GM10847 (cell line): ENCODE data around the gene GNB1.

Experiments used
- POLR2A ChIP-seq: IDR thresholded peaks from 2 replicates; pipeline ENCODE4 v1.6.1; 2011; ENCODE audit not compliant: insufficient read length; ENCODE audit errors: extremely low read depth

Gene GNB1

DNA sequence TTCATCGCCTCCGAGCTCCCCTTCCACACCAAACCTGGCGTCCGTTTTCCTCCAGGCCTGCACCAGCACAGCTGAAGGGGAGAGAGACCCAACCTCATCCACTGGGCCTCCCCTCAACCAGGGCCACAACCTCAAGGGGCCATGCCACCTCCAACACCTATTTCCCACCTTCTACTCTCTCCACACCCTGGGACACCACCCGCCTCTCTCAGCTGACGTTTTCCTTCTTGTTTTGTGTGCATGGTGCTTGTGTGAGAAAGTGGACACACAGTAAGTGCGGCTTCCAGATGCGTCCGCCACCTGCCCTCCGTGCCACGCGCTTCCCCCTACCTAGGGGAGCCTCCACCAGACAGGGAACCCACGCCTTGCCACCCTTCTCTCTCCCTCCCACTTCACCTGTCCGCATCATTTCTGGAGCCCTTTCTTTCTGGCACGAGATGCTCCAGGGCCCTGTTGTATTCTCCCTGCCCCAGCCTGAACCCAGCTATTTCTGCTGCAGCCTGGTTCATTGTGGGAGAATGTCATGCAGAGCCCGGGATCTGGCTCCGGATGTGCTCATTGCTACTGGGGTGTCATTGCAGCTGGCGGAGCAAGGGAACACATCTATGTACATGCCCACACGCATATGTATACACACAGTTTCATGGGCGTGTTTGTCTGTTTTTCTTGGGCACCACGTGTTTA, 1.3 kb upstream of the GNB1 start:
- TF ChIP-seq POLR2A = no peak

DNA sequence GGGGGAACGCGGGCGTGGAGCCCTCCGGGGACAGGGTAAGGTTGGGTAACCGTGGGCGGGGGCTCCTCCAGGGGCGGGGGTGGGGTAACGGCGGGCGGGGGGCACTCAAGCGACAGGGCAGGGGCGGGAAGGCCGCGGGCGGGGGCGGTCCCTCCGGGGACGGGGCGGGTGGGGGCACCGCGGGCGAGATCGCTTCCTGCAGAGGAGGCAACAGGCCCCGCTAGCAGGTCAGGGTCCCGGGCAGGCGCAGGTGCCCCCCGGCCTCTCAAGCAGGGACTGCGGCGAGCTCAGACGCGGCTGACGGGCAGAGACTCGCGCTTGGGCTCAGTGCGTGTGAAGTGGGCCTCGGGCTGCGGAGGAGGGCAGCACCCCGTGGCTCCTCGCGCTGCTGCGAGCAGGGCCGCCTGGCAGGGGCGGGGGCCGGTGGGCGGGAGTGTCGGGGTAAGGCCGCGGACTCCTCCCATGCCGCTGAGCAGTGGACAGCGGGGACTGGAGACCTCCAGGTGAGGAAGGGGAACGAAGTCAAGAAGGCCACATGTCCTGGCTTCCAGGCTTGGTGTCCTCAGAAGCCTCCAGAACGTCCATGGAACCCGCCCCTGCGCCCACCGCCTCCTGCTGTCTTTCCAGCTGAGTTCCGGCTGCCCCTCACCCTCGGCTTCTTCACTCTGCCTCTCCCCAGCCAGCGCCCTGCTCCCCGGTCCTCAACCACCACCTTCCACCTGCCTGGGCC, 627 bp upstream of the GNB1 start:
- TF ChIP-seq POLR2A = peak; percentile 37

DNA sequence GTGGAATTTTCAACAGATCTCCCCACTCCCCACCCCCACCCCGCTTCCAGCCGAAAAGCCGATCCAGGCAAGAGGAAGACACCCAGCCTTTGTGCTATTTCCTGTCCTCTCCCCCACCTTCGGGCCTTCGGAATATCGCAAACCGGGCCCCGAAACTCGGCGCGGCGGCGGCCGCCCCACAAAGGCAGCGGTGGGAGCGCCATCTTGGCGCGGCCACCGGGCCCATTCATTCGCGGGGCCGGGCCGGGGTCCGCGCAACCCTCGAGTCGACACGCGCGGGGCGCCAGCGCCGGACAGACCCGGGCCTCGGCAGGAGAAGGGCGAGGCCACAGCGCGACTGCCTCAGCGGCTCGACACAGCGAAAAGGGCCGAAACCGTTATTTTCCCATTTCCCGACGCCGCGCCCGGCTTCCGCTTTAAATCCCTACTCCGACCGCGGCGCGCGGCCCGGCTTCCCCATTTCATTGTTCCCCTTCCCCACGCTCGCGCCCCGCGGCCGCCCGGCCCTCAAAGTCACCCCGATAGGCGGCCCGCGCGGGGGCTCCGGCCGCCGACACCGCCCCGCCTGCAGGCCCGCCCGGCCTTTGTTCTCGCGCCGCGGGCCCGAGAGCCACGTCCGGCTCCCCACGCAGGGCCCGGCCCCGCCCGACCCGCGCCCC, 911 bp downstream of the GNB1 start:
- TF ChIP-seq POLR2A = peak; percentile 19

DNA sequence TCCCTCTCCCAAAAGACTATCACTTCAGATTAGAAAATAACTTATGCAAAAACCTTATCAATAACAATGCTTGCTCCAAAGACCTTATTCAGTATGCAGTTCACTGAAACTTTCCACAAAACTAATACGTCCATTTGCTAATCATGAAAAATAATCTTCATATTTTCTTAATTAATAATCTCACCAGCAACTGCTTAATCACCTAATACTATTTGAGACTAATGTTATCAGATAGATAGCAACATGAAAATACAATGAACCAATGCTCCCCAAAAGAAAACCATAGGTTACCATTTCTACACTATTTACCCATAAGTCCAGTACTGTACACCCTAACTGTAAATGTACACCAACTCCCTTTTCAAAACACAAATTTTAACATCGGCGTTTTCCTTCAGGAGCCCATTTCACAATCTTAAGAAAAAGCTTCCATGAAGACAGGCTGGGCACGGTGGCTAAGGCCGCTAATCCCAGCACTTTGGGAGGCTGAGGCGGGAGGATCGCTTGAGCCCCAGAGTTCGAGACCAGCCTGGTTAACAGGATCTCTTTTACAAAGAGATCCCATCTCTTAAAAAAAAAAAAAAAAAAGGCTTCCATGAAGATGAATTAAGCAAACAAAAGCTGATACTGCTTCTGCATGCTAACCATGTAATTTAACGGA, 1.7 kb downstream of the GNB1 start:
- no peak for TF ChIP-seq POLR2A

DNA sequence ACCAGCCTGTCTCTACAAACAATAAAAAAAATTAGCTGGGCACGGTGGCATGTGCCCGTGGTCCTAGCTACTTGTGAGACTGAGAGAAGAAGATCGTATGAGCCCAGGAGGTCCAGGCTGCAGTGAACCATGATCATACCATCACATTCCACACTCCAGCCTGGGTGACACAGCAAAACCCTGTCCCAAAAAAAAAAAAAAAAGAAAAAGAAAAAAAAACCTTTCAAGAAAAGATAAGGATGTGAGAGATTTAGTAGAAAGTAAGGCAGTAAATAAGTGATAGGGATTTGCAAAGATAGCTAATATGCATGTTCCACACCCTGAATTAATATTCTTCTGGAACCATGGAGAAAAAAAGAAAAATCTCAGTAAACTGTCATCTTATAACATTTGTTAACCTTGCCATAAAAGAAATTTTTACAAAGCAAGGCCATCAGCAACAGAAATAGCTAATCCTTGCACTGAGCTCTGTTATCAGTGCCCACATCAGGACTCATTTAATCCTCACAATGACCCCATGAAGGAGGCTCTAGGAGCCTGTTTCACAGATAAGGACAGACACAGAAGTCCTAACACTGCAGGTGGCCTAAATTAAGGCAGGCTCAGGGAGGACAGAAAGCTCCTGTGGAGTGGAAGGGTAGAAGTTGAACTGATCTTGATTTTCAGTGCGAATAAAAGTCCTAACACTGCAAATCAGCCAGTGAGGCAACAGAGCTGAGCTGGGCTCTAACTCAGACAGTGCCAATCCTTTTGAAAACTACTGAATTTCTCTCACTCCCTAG, 7.6 kb downstream of the GNB1 start:
- TF ChIP-seq POLR2A = no peak

DNA sequence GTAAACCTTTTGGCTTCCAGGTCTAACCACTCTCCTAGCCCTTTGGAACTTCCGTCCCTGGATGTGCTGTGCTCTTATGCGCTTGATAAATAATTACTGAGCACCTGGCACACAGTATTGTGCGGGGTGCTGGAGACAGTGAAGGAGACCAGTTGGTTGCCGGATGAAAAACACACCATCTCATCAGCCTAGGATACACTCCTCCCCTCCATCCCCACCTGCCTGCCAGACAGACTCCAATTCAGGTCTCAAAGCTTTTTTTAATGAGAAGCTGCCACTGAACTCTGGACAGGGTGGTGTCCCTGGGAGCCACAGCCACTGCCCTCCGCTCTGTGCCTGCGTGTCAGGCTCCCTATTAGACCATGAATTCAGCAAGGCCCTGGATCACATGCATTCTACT, 9.2 kb downstream of the GNB1 start:
- no peak for TF ChIP-seq POLR2A

DNA sequence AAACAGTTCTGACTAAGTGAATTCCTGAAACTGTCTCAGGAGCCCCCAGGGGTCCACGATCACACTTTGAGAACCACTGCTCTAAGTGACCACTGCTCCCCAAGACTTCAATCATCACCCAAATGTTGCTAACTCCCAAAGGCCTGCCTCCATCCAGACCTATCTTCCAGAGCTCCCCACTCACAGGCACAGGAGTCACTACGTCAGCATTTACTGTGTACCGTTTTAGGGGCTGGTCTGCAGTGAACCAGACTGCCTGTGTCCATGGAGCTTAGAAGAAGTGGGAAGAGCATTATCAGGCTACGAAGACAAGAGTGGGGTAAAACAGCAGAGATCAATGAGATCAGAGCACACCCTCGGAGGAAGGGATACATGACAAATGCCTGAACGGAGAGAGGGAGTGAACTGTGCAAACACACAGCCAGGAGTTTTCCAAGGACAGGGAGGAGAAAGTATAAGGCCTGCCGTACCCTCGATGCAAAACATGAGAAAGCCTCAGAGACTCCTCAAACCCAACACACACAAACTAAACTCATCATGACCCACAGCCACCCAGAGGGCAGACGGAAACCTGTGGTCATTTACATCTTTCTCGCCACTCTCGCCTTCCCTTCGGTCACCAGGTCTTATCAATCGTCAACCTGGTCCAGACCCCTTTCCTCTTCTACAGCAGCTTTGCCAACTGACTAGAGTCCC, 10.1 kb downstream of the GNB1 start:
- TF ChIP-seq POLR2A = no peak

DNA sequence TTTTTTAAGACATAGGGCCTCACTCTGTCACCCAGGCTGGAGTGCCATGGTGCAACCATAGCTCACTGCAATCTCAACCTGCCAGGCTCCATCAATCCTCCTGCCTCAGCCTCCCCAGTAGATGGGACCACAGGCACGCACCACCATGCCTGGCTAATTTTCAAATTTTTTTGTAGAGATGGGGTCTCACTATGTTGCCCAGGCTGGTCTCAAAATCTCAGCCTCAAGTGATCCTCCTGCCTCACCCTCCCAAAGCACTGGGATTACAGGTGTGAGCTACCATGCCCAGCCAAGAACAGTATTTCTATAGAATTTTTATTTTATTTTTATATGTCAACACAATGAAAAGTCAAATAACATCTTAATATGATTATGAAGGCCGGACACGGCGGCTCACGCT, 10.9 kb downstream of the GNB1 start:
- no peak for TF ChIP-seq POLR2A

DNA sequence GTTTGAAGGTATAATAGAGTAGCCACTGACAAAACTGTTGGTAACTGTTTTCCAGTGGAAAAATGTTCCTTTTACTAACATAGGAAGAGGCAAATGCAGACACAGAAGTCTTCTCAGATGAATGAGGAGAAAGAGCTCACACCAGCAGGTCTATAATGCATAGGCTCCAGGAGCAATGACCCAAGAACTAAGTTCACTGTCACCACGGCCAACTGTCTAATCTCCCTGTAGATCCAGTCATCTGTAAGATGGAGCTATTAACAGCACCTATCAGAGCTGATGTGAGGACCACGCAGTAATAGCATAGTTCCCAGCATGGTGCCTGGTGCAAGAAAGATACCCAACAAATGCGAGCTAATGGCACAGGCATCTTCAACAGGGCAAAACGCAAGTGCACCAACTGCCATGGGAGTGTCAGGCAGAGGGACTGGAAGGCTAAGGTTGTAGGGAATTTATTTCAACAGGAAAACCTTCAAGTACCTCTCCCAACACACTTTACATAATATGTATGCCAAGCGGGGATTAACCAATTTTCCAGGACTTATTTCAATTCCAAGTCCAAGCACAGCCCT, 12.9 kb downstream of the GNB1 start:
- TF ChIP-seq POLR2A = no peak

DNA sequence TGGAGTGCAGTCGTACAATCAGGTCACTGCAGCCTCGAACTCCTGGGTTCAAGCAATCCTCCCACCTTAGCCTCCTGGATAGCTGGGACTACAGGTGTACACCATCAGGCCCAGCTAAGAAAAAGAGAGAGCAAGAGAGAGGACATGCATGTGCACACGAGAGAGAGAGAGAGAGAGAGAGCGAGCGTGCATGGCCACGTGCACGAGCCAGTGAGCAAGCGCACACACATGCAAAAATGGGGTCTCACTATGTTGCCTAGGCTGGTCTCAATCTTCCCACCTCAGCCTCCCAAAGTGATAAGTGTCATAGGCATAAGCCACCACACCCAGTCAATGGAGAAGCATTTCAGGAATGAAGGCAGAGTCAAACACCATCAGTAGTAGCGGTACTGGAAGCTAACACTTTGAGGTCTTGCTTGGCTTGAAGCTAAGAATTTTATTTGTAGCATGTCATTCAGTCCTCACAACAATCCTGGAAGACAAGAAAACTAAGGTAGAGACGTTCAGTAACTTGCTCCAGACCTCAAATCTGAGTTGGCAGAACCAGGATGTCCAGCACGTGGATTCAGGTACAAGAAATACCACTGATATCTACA, 14.5 kb downstream of the GNB1 start:
- TF ChIP-seq POLR2A = no peak

DNA sequence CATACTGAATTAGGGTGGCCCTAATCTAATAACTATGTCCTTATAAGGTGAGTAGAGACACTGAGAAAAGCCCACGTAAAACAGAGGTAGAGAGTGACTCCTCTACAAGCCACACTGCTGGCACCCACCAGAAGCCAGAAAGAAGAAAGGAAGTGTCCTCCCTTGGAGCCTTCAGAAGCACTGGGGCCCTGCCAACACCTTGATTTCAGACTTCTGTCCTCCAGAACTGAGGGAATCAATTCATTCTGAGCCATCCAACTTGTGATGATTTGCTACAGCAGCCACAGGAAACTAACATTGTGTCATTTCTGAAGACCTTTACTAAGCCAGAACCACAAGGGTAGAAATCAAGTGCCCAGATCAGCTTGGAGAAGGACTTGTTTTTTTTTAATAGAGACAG, 15.0 kb downstream of the GNB1 start:
- TF ChIP-seq POLR2A = no peak

DNA sequence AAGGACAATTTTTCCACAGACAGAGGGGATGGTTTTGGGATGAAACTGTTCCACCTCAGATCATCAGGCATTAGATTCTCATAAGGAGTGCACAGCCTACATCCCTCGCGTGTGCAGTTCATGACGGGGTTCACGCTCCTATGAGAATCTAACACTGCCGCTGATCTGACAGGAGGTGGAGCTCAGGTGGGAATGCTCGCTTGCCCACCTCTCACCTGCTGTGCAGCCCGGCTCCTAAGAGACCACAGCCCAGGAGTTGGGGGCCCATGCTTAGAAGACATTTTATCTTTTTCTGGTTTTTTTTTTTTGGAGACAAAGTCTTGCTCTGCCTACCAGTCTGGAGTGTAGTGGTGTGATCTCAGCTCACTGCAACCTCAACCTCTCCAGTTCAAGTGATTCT, 16.0 kb downstream of the GNB1 start:
- TF ChIP-seq POLR2A = no peak

DNA sequence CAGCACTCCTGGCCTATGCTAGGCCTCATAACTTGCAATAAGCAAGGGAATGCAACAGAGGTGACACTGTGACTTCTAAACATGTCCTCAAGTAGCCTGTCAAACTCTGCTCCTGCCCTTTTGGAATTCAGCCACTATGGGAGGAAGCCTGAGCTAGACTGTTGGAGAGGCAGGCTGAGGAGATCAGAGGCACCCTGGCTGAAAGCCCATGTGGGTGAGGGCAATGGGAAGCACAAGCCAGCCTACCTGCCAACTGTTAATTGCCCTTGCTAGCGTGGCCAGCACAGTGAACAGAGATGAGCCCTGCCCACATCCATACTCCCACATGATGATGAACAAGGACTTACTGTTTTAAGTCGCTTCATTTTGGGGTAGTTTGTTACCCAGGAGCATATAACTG, 17.7 kb downstream of the GNB1 start:
- no peak for TF ChIP-seq POLR2A

DNA sequence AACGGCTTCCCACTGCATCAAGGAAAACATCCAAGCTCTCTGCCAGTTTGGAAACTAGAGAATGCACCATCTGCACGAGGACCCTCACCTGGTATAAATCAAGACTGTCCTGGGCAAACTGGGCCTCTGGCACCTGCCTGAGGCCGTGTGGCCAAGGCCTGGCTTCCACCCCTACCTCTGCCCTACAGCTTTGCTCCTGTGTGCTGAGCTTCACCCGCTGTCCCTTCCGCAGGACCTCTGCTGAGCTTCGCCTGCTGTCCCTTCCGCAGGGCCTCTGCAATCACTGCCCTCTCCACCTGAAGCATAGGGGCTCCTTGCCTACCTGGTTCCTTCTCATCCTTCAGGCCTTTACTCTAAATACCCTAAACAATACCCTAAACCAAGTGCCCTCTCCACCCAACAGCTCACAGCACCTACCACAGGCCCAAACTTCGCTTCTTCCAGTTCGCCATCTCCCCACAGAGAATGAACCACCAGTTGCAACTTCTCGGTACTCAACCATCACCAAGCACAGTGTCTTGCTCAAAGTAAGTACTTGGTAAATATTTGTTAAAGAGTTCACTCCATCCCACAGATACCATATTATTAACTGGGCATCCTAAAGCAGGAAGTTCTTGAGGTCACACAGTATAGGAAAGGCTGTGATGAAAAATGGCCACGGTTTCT, 18.4 kb downstream of the GNB1 start:
- TF ChIP-seq POLR2A = no peak

DNA sequence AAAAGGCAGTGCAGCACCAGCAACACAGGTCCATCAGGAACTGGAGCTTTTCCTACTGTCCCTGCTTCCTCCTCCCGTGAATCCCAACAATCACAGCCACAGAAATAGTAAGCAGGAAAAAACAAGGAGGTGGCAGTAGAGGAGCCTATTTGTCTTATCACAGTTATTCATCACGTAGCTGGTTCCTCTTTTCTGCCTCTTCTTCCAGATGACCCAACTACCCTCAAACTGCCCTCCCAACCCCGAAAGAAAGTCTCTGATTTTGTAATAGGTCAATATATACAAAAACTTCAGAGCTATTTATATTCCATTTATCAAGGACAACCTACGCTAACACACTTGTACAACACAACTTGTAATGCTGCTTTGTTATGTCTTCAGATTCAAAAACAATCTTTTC, 21.4 kb downstream of the GNB1 start:
- TF ChIP-seq POLR2A = no peak
